Prostate gland (tissue), 2 donors: ENCODE results near the gene ARSI.

Source experiments
- POLR2A ChIP-seq: fragments of 450-650 bp; IDR thresholded peaks from one replicate; pipeline ENCODE4 v1.6.1; 2016; ENCODE audit warnings: antibody characterized with exemption, mild to moderate bottlenecking
- POLR2AphosphoS5 ChIP-seq: sonication (generic); formaldehyde crosslinking; IDR thresholded peaks from one replicate; pipeline ENCODE4 v1.6.1; 2017; ENCODE audit warnings: antibody characterized with exemption
- TF ChIP-seq, protein P1 (sequence below), 4 experiments: fragments of 200-600 bp in 2 of 4; fragments of 450-650 bp in 2 of 4; sonication (generic) in 2 of 4; IDR thresholded peaks; 1 replicate in 3 of 4; 2 replicates in 1 of 4; pipeline ENCODE4 v1.5.1; 2016 to 2019; ENCODE audit warnings: antibody characterized with exemption in 4 of 4, mild to moderate bottlenecking in 2 of 4, moderate library complexity in 2 of 4

DNA sequence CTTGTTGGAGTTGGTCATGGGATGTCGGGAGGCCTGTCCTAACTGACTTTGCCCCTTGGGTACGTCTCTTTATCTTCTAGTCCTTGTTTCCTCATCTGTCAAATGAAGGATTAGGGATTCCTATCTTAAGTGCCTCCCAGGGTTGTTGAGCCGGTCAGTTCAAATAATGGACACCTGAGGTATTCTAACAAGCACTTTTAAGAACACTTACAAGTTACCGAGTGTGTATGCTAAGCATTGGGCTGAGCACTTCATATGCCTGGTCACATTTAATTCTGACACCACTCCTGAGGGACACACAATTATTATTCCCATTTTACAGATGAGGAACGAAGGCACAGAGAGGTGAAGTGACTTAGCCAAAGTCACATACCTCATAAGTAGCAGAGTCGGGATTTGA is 50.2 kb downstream of the ARSI start:
- TF ChIP-seq, protein P1, sequence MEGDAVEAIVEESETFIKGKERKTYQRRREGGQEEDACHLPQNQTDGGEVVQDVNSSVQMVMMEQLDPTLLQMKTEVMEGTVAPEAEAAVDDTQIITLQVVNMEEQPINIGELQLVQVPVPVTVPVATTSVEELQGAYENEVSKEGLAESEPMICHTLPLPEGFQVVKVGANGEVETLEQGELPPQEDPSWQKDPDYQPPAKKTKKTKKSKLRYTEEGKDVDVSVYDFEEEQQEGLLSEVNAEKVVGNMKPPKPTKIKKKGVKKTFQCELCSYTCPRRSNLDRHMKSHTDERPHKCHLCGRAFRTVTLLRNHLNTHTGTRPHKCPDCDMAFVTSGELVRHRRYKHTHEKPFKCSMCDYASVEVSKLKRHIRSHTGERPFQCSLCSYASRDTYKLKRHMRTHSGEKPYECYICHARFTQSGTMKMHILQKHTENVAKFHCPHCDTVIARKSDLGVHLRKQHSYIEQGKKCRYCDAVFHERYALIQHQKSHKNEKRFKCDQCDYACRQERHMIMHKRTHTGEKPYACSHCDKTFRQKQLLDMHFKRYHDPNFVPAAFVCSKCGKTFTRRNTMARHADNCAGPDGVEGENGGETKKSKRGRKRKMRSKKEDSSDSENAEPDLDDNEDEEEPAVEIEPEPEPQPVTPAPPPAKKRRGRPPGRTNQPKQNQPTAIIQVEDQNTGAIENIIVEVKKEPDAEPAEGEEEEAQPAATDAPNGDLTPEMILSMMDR (IDR thresholded peaks at IDR 0.05) = no peak
- TF ChIP-seq POLR2A = no peak
- TF ChIP-seq POLR2AphosphoS5 = no peak
